Measurements from ENCODE around the gene AMH.

AMH gene

GRCh38 chr19:2221918-2222317 lies 27.2 kb upstream of the AMH start:
- DNase-seq = no peak

DNA sequence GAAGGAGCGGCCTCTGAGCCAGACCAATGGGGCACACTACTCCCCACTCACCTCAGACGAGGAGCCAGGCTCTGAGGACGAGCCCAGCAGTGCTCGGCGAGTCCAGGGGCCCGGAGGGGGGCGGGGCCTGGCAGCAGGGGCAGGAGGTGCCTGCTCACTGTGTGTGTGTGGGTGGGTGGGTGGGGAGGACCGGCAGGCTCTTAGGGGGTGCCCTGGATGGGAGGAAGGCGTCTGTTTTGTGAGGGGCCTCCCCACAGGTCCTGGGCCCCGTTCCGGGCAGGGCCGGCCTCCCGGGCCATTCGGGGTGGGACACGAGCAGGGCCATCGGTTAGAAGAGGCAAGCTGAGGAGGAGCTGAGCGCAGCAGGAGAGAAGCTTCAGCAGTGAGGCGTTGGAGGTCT lies 25.7 kb upstream of the AMH start:
- DNase-seq = no peak

DNA sequence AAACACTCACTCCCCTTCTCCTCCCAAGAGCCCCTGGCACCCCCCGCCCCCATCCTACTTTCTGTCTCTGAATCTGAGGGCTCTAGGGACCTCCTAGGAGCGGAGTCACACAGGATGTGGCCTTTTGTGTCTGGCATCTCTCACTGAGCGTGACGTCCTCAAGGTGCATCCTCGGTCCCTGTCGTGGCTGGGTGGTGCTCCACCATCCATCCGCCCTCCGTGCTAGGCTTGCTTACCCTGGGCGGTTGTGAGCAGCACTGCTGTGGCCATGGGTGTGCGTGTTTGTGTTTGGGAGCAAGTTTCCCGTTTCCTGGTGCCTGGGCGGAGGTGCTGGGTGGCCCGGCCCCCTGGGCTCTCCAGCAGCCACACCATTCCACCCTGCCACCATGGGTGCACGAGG lies 25.2 kb upstream of the AMH start:
- no peak for DNase-seq

DNA sequence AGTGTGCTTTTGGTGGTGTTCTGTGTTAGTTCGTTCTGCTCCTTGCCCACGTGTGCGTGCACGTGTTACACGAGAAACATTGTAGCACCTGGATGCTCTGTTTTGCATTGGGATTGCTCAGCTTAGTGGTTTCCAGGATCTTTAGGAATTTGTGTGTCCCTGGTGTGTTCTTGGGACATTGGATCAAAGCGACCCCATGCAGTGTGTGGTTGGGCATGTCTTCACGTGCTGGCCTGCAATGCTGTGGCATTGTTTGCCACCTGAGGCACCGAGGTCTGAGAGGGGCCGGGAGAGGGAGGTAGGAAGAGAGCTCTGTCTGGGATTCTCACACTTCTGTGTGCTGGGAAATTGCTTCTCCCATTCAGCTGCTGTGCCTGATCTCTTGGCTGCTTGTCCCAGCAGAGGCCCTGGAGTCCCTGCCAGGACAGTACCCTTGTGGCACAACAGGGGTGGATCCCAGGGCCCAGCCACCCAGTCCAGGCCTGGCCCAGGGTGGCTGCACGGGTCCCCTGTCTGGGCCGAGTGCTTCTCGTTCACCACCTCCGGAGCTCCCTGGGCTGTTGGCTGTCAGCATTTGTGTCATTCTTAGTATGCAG lies 24.3 kb upstream of the AMH start:
- DNase-seq = no peak

- no peak for DNase-seq
Measured at GRCh38 chr19:2225415-2226050, 23.6 kb upstream of the AMH start.

GRCh38 chr19:2226051-2226839 lies 22.9 kb upstream of the AMH start:
- no peak for DNase-seq

DNA sequence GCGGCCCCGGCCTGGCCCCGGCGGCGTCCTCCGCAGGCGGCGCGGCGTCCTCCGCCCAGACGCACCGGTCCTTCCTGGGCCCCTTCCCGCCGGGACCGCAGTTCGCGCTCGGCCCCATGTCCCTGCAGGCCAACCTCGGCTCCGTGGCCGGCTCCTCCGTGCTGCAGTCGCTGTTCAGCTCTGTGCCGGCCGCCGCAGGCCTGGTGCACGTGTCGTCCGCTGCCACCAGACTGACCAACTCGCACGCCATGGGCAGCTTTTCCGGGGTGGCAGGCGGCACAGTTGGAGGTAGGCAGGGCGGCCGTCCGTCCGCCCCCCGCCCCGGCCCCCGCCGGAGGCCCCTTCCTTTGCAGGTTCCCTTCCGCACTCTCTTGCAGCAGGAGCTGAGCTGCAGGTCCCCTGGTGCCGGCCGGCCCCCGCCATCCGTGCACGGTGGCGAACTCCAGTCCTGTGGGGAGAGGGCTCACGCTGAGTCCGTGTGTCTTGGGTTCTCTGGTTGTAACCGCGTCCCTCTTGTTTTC lies 22.2 kb upstream of the AMH start:
- no peak for DNase-seq

GRCh38 chr19:2227415-2228156 lies 21.5 kb upstream of the AMH start:
- no peak for DNase-seq

DNA sequence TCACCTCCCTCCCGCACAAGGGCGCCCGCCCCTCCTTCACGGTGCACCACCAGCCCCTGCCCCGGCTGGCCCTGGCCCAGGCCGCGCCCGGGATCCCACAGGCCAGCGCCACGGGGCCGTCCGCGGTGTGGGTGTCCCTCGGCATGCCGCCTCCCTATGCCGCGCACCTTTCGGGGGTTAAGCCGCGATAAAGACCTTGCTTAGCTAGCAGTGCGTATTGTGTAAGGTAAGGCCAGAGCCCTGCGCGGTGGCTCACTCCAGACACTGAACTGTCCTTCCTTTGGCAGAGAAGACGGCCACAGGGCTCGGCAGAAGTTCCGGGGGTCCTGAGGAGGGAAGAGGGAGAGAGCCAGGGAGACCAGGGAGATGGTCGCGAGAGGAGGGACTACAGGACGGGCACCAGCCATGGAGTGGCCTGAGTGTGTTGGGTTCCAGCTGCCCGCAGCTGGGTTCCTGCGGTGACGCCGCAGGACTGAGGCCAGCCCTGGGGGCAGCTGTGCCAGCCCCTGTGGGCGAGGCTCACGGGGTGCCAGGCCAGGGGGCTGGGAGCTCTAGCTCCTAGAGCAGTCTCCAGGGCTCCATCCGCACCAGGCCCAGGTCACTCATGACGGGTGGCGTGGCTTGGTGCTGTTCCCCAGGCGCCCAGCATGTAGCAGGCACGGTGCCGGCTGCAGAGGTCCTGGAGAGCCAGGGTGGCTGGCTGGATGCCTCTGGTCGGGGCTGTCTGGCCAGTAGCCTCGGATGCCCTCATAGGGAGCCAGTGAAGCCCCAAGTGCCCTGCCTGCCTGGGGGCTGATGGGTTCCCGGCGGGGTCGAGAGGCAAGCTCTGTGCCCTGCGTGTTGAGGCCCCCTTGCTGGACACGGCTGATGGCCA lies 20.7 kb upstream of the AMH start:
- no peak for DNase-seq

GRCh38 chr19:2229103-2230032 lies 19.8 kb upstream of the AMH start:
- DNase-seq = no peak

DNA sequence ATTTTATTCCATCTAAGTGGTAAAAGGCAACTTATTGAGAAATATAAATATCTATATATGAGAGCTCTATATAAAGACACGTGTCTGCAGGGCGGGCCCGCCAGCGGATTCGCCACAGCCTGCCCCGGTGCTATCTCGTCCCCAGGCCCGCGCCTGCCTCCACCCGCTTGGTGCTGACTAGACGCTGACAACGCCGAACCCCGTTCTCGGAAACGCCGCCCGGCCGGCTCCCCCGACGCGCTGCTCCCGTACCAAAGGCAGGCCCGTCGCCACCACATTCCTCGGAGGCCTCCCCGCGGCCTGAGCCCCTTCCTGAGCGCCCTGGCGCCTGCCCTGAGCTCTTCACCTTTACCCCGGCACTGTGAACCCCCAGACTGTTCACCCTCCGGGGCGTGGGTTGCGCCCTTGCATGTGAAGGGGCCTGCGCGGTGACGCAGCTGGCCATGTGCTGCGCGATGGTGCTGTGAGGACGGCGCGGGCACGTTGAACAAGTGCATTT lies 19.0 kb upstream of the AMH start:
- no peak for DNase-seq

GRCh38 chr19:2230807-2231533 lies 18.2 kb upstream of the AMH start:
- no peak for DNase-seq

DNA sequence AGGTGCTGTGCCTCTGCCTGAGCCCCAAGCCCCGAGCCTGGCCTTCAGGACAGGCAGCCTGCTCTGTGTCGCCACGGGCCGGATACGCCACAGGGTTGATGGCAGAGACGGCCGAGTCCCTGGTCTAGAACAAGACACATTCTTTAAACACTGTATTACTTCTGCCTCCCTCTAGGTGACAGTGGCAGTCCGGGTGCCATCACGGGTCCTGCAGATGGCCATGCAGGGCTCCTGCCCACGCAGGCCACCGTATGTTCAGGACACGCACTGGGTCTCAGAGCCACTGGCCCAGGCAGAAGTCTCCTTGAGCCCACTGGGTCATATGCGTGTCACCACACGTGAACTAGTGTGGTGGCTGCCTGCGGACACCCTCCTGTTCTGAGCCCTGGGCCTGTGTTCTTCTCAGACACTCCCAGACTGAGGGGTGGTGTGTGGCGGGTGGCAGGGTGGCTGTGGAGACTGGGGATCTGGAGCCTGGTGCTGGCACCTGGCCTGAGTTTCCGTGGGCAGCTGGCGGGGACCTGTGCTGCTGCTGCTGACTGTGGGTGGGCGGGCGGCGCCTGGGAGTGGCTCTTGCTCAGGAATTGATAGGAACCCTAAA lies 17.4 kb upstream of the AMH start:
- DNase-seq = no peak

- no peak for DNase-seq
Measured at GRCh38 chr19:2232286-2233151, 16.6 kb upstream of the AMH start.

DNA sequence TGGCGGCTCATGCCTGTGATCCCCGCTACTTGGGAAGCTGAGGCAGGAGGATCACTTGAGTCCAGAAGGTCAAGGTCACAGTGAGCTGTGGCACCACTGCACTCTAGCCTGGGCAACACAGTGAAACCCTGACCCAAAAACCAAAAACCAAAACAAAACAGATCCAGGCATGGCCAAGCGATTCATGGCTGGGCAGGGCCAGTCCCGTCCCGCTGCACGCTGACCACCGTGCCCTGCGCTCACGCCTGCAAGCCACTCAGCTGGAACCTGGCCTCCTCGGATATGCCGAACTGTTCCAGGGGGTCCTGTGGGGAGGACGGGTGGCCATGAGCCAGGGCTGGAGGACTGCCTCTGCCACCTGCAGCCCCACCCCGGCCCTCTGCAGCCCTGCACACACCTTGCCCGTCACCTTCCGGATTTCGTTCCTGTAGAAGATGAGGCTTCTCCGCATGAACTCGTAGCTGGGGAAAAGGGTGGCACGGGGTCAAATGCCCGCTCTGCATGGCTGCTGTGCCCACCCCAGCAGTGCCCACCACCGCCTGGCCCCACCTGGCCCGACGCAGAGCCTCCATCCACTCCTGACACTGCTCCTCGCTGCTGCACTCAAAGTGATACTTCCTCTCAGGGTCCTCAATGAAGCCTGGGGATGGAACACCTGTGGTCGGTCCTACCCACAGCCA lies 15.4 kb upstream of the AMH start:
- no peak for DNase-seq

DNA sequence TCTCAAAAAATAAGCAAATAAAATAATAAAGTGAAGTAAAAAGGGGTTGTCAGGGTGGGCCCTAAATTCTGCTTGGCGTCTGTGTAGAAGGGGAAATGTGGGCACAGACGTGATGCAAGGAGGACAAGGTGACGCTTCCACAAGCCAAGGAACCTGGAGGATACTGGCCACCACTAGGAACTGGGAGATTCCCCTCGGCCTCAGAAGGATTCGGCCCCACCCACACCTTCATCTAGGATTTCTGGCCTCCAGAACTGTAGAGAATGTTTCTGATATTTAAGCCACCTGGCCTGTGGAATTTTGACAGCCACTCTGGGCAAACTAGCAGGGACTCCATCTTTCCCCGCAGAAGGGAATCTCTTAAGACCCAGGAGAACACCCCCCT lies 14.1 kb upstream of the AMH start:
- no peak for DNase-seq

- no peak for DNase-seq
Measured at GRCh38 chr19:2235381-2236063, 13.6 kb upstream of the AMH start.

DNA sequence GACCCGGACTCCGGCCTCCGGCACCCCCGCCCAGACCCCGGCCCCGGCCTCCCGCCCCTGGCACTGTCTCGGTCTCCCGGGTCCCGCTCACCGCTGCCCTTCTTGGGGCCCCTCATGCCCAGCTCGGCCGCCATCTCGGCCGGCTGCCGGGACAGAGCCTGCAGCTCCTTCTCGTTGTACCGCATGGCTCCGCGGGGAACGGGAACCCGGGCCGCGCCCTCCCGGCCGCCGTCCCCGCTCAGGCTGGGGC lies 13.1 kb upstream of the AMH start:
- DNase-seq = no peak

All from NCI-H1694 (cell line).